Dedifferentiated amniotic fluid mesenchymal stem cell (primary cell): Measurements from ENCODE around the gene ZNF3.
A peak's percentile ranks its signal among the peaks of the same experiment; 100 is the strongest.
"Not testable (repeated sequence)": the region's sequence is repeated elsewhere in the genome, so short reads cannot be mapped to it uniquely, and the experiment has no call there.

Source experiments
- DNase-seq: peaks from one replicate; pipeline ENCODE4 v3.0.0-alpha.2; 2016; ENCODE audit errors: extremely low spot score

The ZNF3 gene

GRCh38 chr7:100081535-100082102 is at the start of gene ZNF3:
Gene ZNF3 (minus strand): TSS chr7:100081723. CDS start chr7:100077357, 4,366 bp downstream.
- DNase-seq = peak; percentile 99

- peak; percentile 47 for DNase-seq
Observed at GRCh38 chr7:100130608-100131453, 49.3 kb upstream of the ZNF3 start.

- not testable (repeated sequence) for DNase-seq
Observed at GRCh38 chr7:100130220-100130607, 48.7 kb upstream of the ZNF3 start.

GRCh38 chr7:100128637-100128963 is 47.1 kb upstream of the ZNF3 start:
- no peak for DNase-seq

- no peak for DNase-seq
Observed at GRCh38 chr7:100127866-100128636, 46.5 kb upstream of the ZNF3 start.

GRCh38 chr7:100126931-100127865 is 45.7 kb upstream of the ZNF3 start, which contains the start of gene MBLAC1:
Gene MBLAC1 (plus strand): TSS chr7:100126967. CDS start chr7:100127396, 429 bp downstream.
- peak; percentile 91 for DNase-seq

GRCh38 chr7:100126239-100126930 is 44.9 kb upstream of the ZNF3 start:
- no peak for DNase-seq

GRCh38 chr7:100124301-100125230 is 43.0 kb upstream of the ZNF3 start:
- no peak for DNase-seq

- DNase-seq = no peak
Observed at GRCh38 chr7:100122568-100122967, 41.0 kb upstream of the ZNF3 start.

GRCh38 chr7:100122067-100122466 is 40.5 kb upstream of the ZNF3 start:
- DNase-seq = no peak

- DNase-seq = no peak
Observed at GRCh38 chr7:100120733-100121036, 39.2 kb upstream of the ZNF3 start.

GRCh38 chr7:100119970-100120732 is 38.6 kb upstream of the ZNF3 start:
- peak; percentile 46 for DNase-seq

- DNase-seq = peak; percentile 94
Observed at GRCh38 chr7:100119072-100119969, 37.8 kb upstream of the ZNF3 start, which contains the start of the genes CNPY4 and TAF6. Gene CNPY4 (plus strand): TSS chr7:100119634. CDS start chr7:100119745, 111 bp downstream. Gene TAF6 (minus strand): TSS chr7:100119358. CDS start chr7:100114209, 5,149 bp downstream.

- DNase-seq = no peak
Observed at GRCh38 chr7:100118388-100119071, 37.0 kb upstream of the ZNF3 start.

- no peak for DNase-seq
Observed at GRCh38 chr7:100115026-100115425, 33.5 kb upstream of the ZNF3 start.

GRCh38 chr7:100111914-100112313 is 30.4 kb upstream of the ZNF3 start:
- no peak for DNase-seq

GRCh38 chr7:100111156-100111555 is 29.6 kb upstream of the ZNF3 start:
- no peak for DNase-seq
